GM18870 (cell line): ENCODE results near the gene UBE3C.
"Not testable (repeated sequence)": the region's sequence is repeated elsewhere in the genome, so short reads cannot be mapped to it uniquely, and the experiment has no call there.

ENCODE experiments used
- ATAC-seq: cut with Tn5 transposase; IDR thresholded peaks from one replicate; pipeline ENCODE4 v1.9.1; 2021; ENCODE audit warnings: moderate library complexity; ENCODE audit not compliant: unreplicated experiment

The UBE3C gene

DNA sequence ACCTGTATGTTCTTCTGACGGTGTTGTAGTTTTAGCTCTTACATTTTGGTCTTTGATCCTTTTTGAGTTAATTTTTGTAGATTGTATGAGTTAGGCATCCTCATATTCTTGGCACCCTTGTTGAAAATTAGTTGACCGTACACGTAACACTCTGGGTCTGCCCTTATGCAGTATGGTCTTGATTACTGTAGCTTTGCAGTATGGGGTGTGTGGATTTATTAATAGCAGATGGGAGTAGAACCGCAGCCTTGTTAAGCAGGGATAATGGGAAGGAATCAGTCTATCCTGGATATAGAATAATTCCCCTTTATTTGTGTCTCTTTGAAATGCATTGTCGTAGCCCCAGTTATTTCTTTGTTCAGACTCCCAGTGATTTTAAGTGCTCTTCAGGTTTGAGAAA is 95.5 kb downstream of the UBE3C start:
- ATAC-seq = no peak

- no peak for ATAC-seq
Measured at GRCh38 chr7:157235357-157236333, 96.9 kb downstream of the UBE3C start.

- no peak for ATAC-seq
Measured at GRCh38 chr7:157238087-157238486, 99.4 kb downstream of the UBE3C start.

DNA sequence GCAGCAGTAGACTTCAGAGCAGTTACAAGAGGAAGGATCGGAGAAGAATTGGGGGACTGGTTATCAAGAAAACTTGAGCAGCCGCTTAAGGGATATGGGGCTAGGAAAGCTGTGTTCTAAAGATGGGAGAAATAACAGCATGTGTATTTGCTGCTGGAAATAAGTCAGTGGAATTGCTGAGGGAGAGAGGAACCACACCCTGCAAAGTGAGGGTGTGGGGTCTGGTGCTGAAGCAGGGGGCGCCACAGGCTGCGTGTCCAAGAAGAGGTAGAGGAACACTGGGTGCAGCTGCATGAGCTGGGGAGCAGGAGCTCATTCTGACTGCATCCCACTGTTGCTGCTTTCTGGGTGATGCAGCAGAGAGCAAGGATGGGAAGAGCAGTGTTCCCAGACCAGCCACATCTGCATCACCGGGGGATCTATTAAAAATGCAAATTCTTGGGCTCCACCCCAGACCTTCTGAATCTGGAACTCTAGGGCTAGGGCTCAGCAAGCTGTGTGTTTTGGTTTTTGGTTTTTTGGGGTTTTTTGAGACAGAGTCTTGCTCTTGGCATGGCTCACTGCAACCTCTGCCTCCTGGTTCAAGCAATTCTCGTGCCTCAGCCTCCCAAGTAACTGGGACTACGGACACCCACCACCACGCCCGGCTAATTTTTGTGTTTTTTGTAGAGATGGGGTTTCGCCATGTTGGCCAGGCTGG is 101.0 kb downstream of the UBE3C start:
- no peak for ATAC-seq

- ATAC-seq = no peak
Measured at GRCh38 chr7:157241631-157242030, 102.9 kb downstream of the UBE3C start.

DNA sequence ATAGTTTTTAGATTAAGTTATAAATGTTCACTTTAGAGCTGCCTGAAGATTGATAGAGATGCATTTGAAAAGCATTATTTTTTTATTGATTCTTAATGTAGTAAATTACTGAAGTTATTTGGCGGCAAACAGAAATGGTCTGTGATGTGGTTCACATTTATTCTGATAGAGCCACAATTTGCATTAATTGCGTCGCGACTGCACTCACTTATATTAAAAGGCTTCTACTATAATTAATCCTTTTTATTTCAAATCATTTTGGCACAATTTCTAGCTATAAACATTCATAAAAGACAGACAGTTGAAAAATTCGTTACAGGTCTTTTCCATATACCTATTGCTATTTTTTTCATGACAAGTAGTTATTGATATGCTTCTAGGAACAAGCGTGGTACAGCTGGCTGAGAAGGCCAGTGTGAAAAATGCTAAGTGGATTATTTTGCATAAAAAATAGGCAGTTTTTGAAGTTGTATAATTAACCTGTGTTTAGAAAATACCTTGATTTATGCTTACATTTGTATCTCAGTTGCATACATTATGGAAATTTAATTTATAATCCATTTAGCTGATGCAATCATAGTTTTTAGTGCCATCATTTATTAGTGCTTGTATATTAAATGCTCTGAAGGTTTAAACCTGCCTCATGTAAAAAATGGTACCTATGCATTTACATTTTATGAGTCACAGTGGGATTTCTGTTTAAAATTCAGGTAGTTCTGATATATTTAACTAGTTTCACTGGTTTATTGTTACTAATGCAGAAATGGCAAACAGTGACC is 106.0 kb downstream of the UBE3C start:
- no peak for ATAC-seq

DNA sequence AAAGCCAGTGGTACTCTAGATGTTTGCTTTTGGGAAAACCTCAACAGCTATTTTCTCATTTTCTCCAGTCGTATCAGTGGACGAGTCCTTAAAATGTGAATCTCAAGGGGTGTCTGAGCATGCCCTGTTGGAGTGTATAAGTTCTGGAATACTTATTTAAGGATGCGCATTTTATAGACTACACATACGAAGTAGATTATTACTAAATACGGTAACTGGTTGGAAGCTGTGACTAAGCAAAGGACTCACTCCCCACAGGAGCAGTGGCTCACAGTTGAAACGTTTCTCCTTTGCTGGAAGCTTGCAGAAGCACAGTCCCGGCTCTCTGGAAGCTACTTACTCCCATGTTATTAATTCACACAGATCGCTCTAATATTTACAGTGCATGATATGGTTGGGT is 107.3 kb downstream of the UBE3C start:
- no peak for ATAC-seq

- no peak for ATAC-seq
Measured at GRCh38 chr7:157248659-157249058, 109.9 kb downstream of the UBE3C start.

GRCh38 chr7:157250605-157251228 is 112.0 kb downstream of the UBE3C start:
- ATAC-seq = no peak

DNA sequence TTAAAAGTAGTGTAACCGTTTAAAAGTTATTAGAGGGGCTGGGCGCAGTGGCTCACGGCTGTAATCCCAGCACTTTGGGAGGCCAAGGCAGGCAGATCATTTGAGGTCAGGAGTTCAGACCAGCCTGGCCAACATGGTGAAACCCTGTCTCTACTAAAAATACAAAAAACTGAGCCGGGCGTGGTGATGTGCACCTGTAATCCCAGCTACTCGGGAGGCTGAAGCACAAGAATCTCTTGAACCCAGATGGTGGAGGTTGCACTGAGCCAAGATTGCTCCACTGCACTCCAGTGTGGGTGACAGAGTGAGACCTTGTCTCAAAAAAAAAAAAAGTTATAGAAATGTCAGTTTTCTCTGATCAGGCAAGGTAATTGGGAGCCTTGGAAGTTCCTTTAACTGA is 113.1 kb downstream of the UBE3C start:
- ATAC-seq = not testable (repeated sequence)

DNA sequence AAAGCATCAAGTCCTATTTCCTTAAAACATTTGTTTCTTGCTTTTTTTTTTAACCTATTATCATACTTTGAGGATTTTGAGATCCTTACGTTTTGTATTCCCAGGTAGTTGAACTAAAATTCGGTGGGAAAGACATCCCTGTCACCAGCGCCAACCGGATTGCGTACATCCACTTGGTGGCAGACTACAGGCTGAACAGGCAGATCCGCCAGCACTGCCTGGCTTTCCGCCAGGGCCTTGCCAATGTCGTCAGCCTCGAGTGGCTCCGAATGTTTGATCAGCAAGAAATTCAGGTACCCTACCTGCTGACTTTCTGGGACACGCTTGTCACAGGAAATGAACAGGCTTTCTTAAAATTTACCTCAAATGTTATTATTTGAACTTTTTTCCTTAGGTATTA is 115.1 kb downstream of the UBE3C start:
- ATAC-seq = no peak

- ATAC-seq = not testable (repeated sequence)
Measured at GRCh38 chr7:157254781-157255180, 116.1 kb downstream of the UBE3C start.

DNA sequence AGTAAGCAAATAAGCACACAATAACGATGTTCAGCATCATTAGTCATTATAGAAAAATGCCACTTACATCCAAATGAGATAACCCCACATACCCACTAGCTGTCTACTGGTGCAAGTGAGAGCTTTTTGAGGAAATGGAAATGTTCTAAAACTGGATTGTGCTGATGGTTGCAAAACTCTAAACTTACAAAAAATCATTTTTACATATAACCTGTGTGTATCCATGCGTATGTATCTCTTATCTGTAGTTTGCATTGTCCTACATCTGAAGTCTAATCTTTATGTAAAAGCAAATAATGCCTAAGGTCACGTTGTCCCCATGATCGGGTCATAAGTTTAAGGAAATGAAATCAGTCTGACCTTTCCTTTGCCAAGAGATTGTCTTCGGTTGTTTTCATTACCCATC is 116.5 kb downstream of the UBE3C start:
- ATAC-seq = no peak

GRCh38 chr7:157263156-157263555 is 124.4 kb downstream of the UBE3C start:
- ATAC-seq = no peak

DNA sequence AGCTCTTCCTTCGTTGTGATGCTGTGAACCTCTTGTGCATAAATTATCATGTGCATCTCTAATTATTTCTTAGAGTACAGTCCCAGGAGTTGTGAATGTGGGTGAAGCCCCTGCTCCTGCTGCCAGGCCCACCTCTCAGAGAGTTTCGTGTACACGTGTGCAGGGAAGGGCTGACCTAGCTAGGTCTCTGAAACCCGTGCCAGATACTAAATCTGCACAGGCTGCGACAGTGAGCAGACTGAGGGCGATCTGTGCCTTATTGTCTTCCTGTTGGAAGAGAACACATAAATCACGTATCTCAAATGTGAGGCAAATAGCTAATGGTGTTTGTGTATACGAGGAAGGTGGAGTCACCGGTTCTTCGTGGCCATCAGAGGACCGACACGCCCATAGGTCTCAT is 126.3 kb downstream of the UBE3C start:
- no peak for ATAC-seq

DNA sequence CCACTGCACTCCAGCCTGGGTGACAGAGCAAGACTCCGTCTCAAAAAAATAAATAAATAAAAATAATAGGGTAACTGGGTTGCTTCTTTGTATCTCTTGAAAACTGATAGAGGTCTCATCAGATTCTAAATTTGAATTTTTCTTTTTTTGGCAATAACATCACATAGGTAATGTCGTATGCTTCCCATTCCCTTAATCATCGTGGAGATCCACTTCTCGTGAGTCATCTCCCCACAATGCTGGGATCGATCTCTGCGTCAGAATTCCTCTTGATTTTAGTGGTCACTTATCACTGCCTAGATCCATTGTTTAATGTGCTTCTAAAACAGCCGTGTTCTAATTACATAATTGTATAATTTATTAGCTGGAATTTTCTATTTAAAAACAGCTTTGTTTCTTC is 127.5 kb downstream of the UBE3C start:
- ATAC-seq = no peak

- no peak for ATAC-seq
Measured at GRCh38 chr7:157267516-157267915, 128.8 kb downstream of the UBE3C start.

GRCh38 chr7:157267956-157268355 is 129.2 kb downstream of the UBE3C start:
- ATAC-seq = no peak

DNA sequence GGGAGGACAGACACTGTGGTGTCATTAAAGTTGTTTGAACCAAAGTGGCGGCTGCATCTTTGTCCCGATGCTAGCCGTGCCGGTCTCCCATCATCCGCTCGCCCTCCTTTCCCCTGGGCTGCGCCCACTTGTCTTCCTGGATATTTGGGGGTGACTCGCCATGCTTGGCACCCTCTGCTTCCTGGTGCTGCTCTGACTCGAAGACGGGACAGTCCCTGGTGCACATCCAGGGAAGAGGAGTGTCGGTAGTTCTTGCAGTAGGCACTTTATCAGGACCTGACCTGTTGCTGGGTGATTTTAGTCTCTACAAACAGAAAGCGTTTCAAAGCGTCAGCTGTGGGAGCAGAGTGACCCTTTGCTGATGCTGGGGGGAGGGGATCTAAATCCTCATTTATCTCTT is 129.8 kb downstream of the UBE3C start:
- ATAC-seq = no peak

GRCh38 chr7:157269341-157270059 is 130.8 kb downstream of the UBE3C start:
- no peak for ATAC-seq
